Lung (tissue), 12 donors: ENCODE measurements around the gene ZC3H13. TPM values are rescaled to one million over a fixed set of nuclear protein-coding genes. Genes with fewer than 3 reads are reported as not detected.
A peak's percentile ranks its signal among the peaks of the same experiment; 100 is the strongest.

Experiments
- ATAC-seq: fragments of 200-7000 bp; cut with Tn5 transposase; one replicate; pipeline ENCODE4 v1.9.1; 2020; ENCODE audit warnings: moderate number of reproducible peaks; ENCODE audit not compliant: insufficient read depth, low FRiP score
- DNase-seq, 3 donors: peaks; one replicate each; pipeline ENCODE4 v3.0.0-alpha.2; 2013 to 2017
- H3K27ac ChIP-seq, 2 donors: one replicate each; pipeline ENCODE4 v1.5.1; 2013; ENCODE audit warnings: mild to moderate bottlenecking in 2 of 2, moderate library complexity in 2 of 2, control low read depth in 1 of 2, inconsistent platforms in 1 of 2, low read depth in 1 of 2, low read length in 1 of 2
- H3K27me3 ChIP-seq, 3 donors: one replicate each; pipeline ENCODE4 v1.5.1; 2013; ENCODE audit warnings: low read length in 2 of 3; ENCODE audit not compliant: control insufficient read depth in 3 of 3, insufficient read depth in 3 of 3
- H3K36me3 ChIP-seq, 4 donors: one replicate each; pipeline ENCODE4 v1.5.1; 2013; ENCODE audit warnings: low read length in 4 of 4, mild to moderate bottlenecking in 1 of 4, moderate library complexity in 1 of 4; ENCODE audit not compliant: control insufficient read depth in 4 of 4, insufficient read depth in 4 of 4
- H3K4me1 ChIP-seq, 5 donors: one replicate each; pipeline ENCODE4 v1.5.1; 2013; ENCODE audit warnings: low read length in 5 of 5, mild to moderate bottlenecking in 2 of 5, moderate library complexity in 1 of 5; ENCODE audit not compliant: control insufficient read depth in 5 of 5, insufficient read depth in 5 of 5
- H3K4me3 ChIP-seq: one replicate; pipeline ENCODE4 v1.5.1; 2013; ENCODE audit warnings: mild to moderate bottlenecking, control low read depth, moderate library complexity
- H3K9ac ChIP-seq, 2 donors: one replicate each; pipeline ENCODE4 v1.5.1; 2013; ENCODE audit warnings: low read length in 2 of 2, control low read depth in 1 of 2; ENCODE audit not compliant: insufficient read depth in 1 of 2
- H3K9me3 ChIP-seq, 4 donors: one replicate each; pipeline ENCODE4 v1.5.1; 2013; ENCODE audit warnings: low read length in 3 of 4, mild to moderate bottlenecking in 1 of 4, moderate library complexity in 1 of 4; ENCODE audit not compliant: control insufficient read depth in 4 of 4, insufficient read depth in 3 of 4
- CTCF ChIP-seq: IDR thresholded peaks from 2 replicates; pipeline ENCODE4 v1.5.1; 2012; ENCODE audit warnings: mild to moderate bottlenecking; ENCODE audit errors: control extremely low read depth, extremely low read depth
- WGBS, 2 donors: extraction: QIAGEN DNeasy Blood & Tissue Kit; methylation state at CpG; one replicate each; pipeline ENCODE4 v1.1.7; 2013; 5-methylcytosine and 5-hydroxymethylcytosine counted together
- polyA plus RNA-seq, 2 donors: library from polyadenylated mRNA; stranded (reverse); fragments of 200-250 nt; gene quantifications; one replicate each; pipeline ENCODE4 v1.2.1, GENCODE V29; 2013
- total RNA-seq, 2 donors: library from RNA; depleted of rRNA in 1 of 2; stranded (reverse); fragments of >200 nt in 1 of 2; gene quantifications; one replicate each; pipeline ENCODE4 v1.2.1, GENCODE V29; 2014 to 2021
- donor health status: control.
- donor health status: control.
- donor health status: Bipolar disorder and iron deficiency.
- donor health status: healthy.
- donor health status: DM: yes; HTN: yes; CAD: no.

Gene ZC3H13
- total and polyA plus RNA-seq, 4 donors: 12.6 to 54.3 (median 27.3) TPM

- Histone ChIP-seq H3K9ac (no peak overlapping the region), H3K4me3 (no peak overlapping the region), H3K27ac (no peak overlapping the region), H3K27me3 (peaks cover 0 to 28% (median 27%) of the 10 kb centered on the region in 3 donors), H3K9me3 (no peaks in the 10 kb centered on the region), H3K4me1 (peaks cover 0 to 16% (median 0%) of the 10 kb centered on the region in 5 donors), H3K36me3 (no peaks in the 10 kb centered on the region)
- ATAC-seq (no peak), DNase-seq (no peak)
- no peak for TF ChIP-seq CTCF
- 57 to 87% methylated on average over 5 of the region's 5 CpGs for WGBS, 2 donors
Observed at GRCh38 chr13:45932172-45932571, 120.4 kb downstream of the ZC3H13 start.

DNA sequence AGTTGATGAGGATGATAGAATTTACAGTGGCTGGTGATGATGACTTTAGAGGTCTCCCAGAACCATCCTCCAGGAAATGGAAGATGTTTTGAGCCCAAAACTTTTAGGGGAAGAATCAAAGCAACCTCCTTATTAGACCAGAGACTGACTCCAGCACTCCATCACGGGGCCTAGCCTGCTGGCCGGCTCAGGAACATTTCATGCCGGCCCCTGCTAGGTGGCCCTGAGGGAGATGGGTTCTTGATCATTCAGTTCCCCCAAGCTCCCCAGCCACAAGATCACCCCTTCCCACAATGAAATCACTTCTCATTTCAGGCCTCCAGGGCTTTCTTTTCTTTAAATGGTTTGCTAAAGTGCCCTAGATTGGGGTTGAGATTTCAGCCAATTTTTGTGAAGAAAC, 121.3 kb downstream of the ZC3H13 start:
- H3K4me3 ChIP-seq: no peak overlapping the region
- no peak for TF ChIP-seq CTCF
- 94 to 96% methylated on average over 3 of the region's 3 CpGs for WGBS, 2 donors
- no peak overlapping the region for H3K27ac ChIP-seq
- ATAC-seq (no peak), DNase-seq (no peak)
- H3K27me3 ChIP-seq: peaks cover 0 to 28% (median 27%) of the 10 kb centered on the region in 3 donors
- no peaks in the 10 kb centered on the region for H3K36me3 ChIP-seq
- no peak overlapping the region for H3K9ac ChIP-seq
- H3K4me1 ChIP-seq: peaks cover 0 to 15% (median 0%) of the 10 kb centered on the region in 5 donors
- no peaks in the 10 kb centered on the region for H3K9me3 ChIP-seq

DNA sequence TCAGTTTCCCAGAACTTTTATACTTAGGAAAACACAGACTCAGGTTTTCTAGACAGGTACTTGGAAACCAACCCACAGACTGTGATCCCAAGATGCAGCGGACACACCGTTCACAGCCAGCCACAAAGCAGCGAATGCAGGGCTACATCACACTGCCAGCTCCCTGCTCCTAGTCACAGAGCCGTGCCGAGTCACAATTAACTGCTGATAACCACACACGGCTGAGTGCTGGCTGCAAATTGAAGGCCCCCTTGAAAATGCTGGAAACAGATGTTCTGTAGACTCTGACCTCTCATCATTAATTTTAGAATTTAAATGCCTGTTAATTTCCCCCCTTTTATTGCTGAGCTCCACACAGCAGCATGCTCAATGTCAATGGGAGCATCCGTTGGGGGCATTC, 122.4 kb downstream of the ZC3H13 start:
- no peaks in the 10 kb centered on the region for H3K9me3 ChIP-seq
- no peak for TF ChIP-seq CTCF
- H3K4me1 ChIP-seq: peaks cover 0 to 17% (median 0%) of the 10 kb centered on the region in 5 donors
- peaks cover 0 to 28% (median 27%) of the 10 kb centered on the region in 3 donors for H3K27me3 ChIP-seq
- H3K27ac ChIP-seq: no peak overlapping the region
- H3K9ac ChIP-seq: no peak overlapping the region
- H3K4me3 ChIP-seq: no peak overlapping the region
- no peaks in the 10 kb centered on the region for H3K36me3 ChIP-seq
- ATAC-seq (no peak), DNase-seq (peak in 2 of 3 donors; percentile 33 to 44)
- 85 to 87% methylated on average over 7 of the region's 7 CpGs for WGBS, 2 donors

DNA sequence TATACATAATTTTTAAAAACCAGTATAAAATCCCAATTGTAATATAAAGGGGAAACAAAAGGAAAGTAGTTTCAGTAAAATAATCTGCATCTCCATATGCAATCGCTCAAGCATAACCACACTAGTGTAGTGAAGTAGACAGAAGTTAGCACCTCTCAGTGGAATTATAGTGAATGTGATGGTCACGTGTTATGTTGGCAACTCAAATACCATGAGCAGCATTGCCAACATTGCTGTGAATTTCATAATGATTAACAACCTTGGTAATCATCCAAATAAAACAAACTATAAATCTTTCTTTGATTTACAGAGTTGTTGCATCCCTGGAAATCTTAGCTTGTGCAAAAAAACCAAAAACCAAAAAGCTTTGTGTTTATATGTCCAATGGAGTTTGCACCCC, 123.7 kb downstream of the ZC3H13 start:
- H3K4me3 ChIP-seq: no peak overlapping the region
- H3K27me3 ChIP-seq: peaks cover 0 to 19% (median 19%) of the 10 kb centered on the region in 3 donors
- H3K36me3 ChIP-seq: no peaks in the 10 kb centered on the region
- no peaks in the 10 kb centered on the region for H3K9me3 ChIP-seq
- no peak overlapping the region for H3K27ac ChIP-seq
- DNase-seq (peak in 2 of 3 donors; percentile 74 to 90), ATAC-seq (no peak)
- H3K4me1 ChIP-seq: peaks cover 0 to 17% (median 0%) of the 10 kb centered on the region in 5 donors
- WGBS, 2 donors: 47 to 67% methylated on average over 2 of the region's 2 CpGs
- TF ChIP-seq CTCF: no peak
- no peak overlapping the region for H3K9ac ChIP-seq
